ENCODE results near the gene PCDH15.
A peak's percentile ranks its signal among the peaks of the same experiment; 100 is the strongest.

PCDH15 gene

DNA sequence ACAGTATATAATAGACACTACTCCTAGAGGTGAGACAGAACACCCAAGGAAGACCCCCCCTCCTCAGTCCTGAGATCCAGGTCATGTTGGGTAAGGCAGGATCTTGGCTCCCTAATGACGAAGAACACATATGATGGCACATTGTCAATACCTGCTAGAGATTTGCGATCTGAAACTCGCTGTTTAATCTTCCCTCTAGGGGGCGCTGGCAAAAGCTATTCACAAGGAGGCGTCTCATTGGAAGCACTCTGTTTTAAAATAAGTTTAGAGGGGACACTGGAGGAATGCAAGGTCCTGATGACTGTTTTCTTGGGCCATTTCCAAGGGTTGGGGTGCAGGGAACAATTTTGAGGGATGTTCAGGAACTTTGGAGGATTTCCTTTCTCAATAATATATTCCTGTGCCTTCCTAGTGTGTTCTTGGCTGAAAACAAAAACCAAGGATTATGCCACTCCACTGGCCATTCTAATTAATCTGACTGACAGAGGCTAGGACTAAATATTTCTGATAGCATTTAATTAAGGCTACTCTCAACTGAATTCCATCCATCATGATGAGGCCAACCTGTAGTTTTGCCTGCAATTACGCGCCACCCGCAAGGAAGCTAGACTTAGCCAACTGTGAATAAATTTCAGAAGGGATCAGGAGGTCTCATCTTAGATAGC is 1014.7 kb downstream of the PCDH15 start:
- no peaks in the 10 kb centered on the region for H3K79me2 ChIP-seq (ENCODE audit: insufficient read depth, low read length)
- H2AFZ ChIP-seq (ENCODE audit: low read length), result no peak overlapping the region
- H3K4me3 ChIP-seq (ENCODE audit: low read length, poor library complexity, severe bottlenecking), result no peak overlapping the region
- no peaks in the 10 kb centered on the region for H3K27me3 ChIP-seq (ENCODE audit: insufficient read depth, low read length, poor library complexity, severe bottlenecking)
- no peaks in the 10 kb centered on the region for H4K20me1 ChIP-seq (ENCODE audit: insufficient read depth, low read length, poor library complexity, severe bottlenecking)
- TF ChIP-seq, protein P1, sequence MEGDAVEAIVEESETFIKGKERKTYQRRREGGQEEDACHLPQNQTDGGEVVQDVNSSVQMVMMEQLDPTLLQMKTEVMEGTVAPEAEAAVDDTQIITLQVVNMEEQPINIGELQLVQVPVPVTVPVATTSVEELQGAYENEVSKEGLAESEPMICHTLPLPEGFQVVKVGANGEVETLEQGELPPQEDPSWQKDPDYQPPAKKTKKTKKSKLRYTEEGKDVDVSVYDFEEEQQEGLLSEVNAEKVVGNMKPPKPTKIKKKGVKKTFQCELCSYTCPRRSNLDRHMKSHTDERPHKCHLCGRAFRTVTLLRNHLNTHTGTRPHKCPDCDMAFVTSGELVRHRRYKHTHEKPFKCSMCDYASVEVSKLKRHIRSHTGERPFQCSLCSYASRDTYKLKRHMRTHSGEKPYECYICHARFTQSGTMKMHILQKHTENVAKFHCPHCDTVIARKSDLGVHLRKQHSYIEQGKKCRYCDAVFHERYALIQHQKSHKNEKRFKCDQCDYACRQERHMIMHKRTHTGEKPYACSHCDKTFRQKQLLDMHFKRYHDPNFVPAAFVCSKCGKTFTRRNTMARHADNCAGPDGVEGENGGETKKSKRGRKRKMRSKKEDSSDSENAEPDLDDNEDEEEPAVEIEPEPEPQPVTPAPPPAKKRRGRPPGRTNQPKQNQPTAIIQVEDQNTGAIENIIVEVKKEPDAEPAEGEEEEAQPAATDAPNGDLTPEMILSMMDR (conservative IDR thresholded peaks at IDR 0.05; ENCODE audit: low read length), result peak; percentile 60
- TF ChIP-seq EZH2phosphoT487 (IDR thresholded peaks at IDR 0.05; ENCODE audit: borderline replicate concordance), result no peak
- H3K4me2 ChIP-seq (ENCODE audit: low read depth, low read length, poor library complexity, severe bottlenecking), result no peak overlapping the region
- H3K9me3 ChIP-seq (ENCODE audit: insufficient read depth, low read depth, low read length), result no peaks in the 10 kb centered on the region
- no peaks in the 10 kb centered on the region for H3F3A ChIP-seq (ENCODE audit: low read depth)
- no peaks in the 10 kb centered on the region for H3K9me2 ChIP-seq (replicated peaks; ENCODE audit: low read depth, low read length)
- H3K36me3 ChIP-seq (ENCODE audit: insufficient read depth, low read length), result no peaks in the 10 kb centered on the region
- H3K4me1 ChIP-seq (ENCODE audit: insufficient read depth, low read length, poor library complexity, severe bottlenecking), result no peaks in the 10 kb centered on the region
- no peak overlapping the region for H3K9ac ChIP-seq (ENCODE audit: low read depth, low read length, poor library complexity, severe bottlenecking)

DNA sequence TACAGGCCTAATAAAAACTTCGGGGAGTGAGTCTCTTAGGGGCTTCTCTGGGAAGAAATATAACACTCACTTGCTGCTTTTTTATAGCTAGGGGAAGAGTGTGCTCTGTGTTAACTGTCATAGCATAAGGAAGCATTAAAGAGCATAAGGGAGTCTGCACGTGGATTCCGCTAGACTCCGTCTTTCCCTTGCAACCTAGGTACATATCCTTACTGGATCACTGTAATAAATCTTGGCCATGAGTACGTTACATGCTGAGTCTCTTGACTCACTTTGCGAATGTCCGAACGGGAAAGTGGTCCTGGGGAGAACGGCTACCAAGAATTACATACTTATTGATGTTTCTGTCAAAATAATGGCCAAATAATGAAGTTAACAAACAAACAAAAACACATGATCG is 1029.3 kb downstream of the PCDH15 start:
- H3F3A ChIP-seq (ENCODE audit: low read depth), result no peaks in the 10 kb centered on the region
- no peaks in the 10 kb centered on the region for H3K9me3 ChIP-seq (ENCODE audit: insufficient read depth, low read depth, low read length)
- no peak overlapping the region for H3K4me3 ChIP-seq (ENCODE audit: low read length, poor library complexity, severe bottlenecking)
- no peaks in the 10 kb centered on the region for H3K27me3 ChIP-seq (ENCODE audit: insufficient read depth, low read length, poor library complexity, severe bottlenecking)
- no peak for TF ChIP-seq EZH2phosphoT487 (IDR thresholded peaks at IDR 0.05; ENCODE audit: borderline replicate concordance)
- TF ChIP-seq, protein P1 (conservative IDR thresholded peaks at IDR 0.05; ENCODE audit: low read length), result no peak
- no peak overlapping the region for H3K9ac ChIP-seq (ENCODE audit: low read depth, low read length, poor library complexity, severe bottlenecking)
- H3K79me2 ChIP-seq (ENCODE audit: insufficient read depth, low read length), result no peaks in the 10 kb centered on the region
- no peak overlapping the region for H3K4me2 ChIP-seq (ENCODE audit: low read depth, low read length, poor library complexity, severe bottlenecking)
- no peaks in the 10 kb centered on the region for H3K9me2 ChIP-seq (replicated peaks; ENCODE audit: low read depth, low read length)
- H2AFZ ChIP-seq (ENCODE audit: low read length), result no peak overlapping the region
- H4K20me1 ChIP-seq (ENCODE audit: insufficient read depth, low read length, poor library complexity, severe bottlenecking), result no peaks in the 10 kb centered on the region
- H3K4me1 ChIP-seq (ENCODE audit: insufficient read depth, low read length, poor library complexity, severe bottlenecking), result no peaks in the 10 kb centered on the region
- no peaks in the 10 kb centered on the region for H3K36me3 ChIP-seq (ENCODE audit: insufficient read depth, low read length)

DNA sequence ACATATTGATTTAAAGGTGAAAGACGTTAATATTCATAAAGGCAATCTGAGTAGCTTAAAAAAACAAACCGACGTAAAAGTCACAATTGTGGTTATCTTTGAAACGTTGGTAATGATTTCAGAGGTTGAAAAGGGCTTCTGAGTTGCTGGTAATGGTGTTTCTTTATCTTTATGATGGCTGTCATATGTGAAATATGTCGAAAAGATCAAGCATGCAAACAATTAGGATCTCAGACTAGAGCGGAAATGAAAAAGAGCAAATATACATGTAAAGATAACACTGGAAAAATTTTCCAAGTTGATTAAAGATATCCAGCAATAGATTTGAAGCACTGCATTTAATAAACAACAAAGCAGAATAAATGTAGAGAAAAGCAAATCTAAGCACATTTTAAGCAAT is 1030.1 kb downstream of the PCDH15 start:
- Histone ChIP-seq H3K9ac (ENCODE audit: low read depth, low read length, poor library complexity, severe bottlenecking) (no peak overlapping the region), H3K79me2 (ENCODE audit: insufficient read depth, low read length) (no peaks in the 10 kb centered on the region), H3K9me3 (ENCODE audit: insufficient read depth, low read depth, low read length) (no peaks in the 10 kb centered on the region), H3K36me3 (ENCODE audit: insufficient read depth, low read length) (no peaks in the 10 kb centered on the region), H3F3A (ENCODE audit: low read depth) (no peaks in the 10 kb centered on the region), H3K4me2 (ENCODE audit: low read depth, low read length, poor library complexity, severe bottlenecking) (no peak overlapping the region), H2AFZ (ENCODE audit: low read length) (no peak overlapping the region), H3K9me2 (replicated peaks; ENCODE audit: low read depth, low read length) (no peaks in the 10 kb centered on the region), H3K27me3 (ENCODE audit: insufficient read depth, low read length, poor library complexity, severe bottlenecking) (no peaks in the 10 kb centered on the region), H3K4me3 (ENCODE audit: low read length, poor library complexity, severe bottlenecking) (no peak overlapping the region), H3K4me1 (ENCODE audit: insufficient read depth, low read length, poor library complexity, severe bottlenecking) (no peaks in the 10 kb centered on the region), H4K20me1 (ENCODE audit: insufficient read depth, low read length, poor library complexity, severe bottlenecking) (no peaks in the 10 kb centered on the region)
- TF ChIP-seq EZH2phosphoT487 (IDR thresholded peaks at IDR 0.05; ENCODE audit: borderline replicate concordance), result no peak
- TF ChIP-seq, protein P1 (conservative IDR thresholded peaks at IDR 0.05; ENCODE audit: low read length), result no peak

All from Loucy (cell line).